C4-2B (cell line): ENCODE measurements around the gene FMNL3.

Experiments
- CTCF ChIP-seq: fragments of 450-650 bp; conservative IDR thresholded peaks from 2 replicates; pipeline ENCODE4 v1.5.1; 2017; ENCODE audit warnings: mild to moderate bottlenecking
- ZFX ChIP-seq: fragments of 450-650 bp; IDR thresholded peaks from 2 replicates; pipeline ENCODE4 v1.6.1; 2017

DNA sequence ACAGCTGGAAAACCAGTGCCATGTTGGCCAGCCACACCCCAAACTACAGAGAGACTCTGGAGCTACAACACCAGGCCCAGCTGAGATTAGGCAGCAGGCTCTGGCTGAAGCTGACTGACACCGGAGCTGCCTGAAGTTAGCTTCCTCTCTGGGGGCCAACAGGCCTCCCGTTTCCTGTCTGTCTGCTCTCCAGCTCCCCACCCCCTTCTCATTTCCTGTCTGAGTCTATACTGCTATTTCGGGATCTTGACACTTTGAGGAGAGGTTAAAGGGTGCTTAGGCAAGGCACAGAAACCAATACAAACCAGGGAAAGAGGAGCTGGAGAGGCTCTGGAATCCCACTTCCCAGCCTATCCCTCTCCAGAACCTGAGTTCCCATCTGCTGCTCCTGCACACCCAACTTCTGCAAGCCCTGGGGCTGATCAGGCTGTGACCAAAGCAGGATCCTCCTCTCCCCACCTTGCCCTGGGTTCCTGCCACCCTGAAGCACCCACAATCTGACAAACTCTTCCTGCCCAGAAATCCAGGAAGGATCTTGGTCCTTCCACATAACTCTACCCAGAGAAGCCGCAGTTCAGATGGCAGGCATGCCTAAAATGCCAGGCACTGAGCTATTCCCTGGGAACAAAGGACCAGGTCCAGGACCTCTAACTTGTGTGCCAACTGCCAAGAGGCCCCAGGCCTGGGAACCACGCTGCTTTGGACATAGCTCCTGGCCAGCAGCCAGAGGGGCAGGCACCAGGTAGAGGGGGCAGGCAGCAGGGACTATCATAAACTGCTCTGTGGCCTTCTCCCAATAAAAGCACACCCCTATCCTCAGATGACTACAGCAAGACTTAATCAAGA lies 44.0 kb downstream of the FMNL3 start:
- TF ChIP-seq CTCF = no peak
- TF ChIP-seq ZFX = no peak
